COR-L47 (cell line): ENCODE measurements around the gene TOGARAM2.
"Not testable (repeated sequence)": the region's sequence is repeated elsewhere in the genome, so short reads cannot be mapped to it uniquely, and the experiment has no call there.

ENCODE experiments used
- DNase-seq: peaks from one replicate; lab custom pipeline; 2025; lab: John Stamatoyannopoulos, UW

Gene TOGARAM2

GRCh38 chr2:29074411-29074810 is 93.3 kb downstream of the TOGARAM2 start, which contains the start of gene PCARE:
Gene PCARE, minus strand, starts transcription at chr2:29074523. Its CDS starts 262 bp downstream, at chr2:29074261.
- DNase-seq: no peak

- no peak for DNase-seq
Observed at GRCh38 chr2:29075894-29076705, 95.0 kb downstream of the TOGARAM2 start.

GRCh38 chr2:29079887-29080286 is 98.8 kb downstream of the TOGARAM2 start:
- DNase-seq: no peak

DNA sequence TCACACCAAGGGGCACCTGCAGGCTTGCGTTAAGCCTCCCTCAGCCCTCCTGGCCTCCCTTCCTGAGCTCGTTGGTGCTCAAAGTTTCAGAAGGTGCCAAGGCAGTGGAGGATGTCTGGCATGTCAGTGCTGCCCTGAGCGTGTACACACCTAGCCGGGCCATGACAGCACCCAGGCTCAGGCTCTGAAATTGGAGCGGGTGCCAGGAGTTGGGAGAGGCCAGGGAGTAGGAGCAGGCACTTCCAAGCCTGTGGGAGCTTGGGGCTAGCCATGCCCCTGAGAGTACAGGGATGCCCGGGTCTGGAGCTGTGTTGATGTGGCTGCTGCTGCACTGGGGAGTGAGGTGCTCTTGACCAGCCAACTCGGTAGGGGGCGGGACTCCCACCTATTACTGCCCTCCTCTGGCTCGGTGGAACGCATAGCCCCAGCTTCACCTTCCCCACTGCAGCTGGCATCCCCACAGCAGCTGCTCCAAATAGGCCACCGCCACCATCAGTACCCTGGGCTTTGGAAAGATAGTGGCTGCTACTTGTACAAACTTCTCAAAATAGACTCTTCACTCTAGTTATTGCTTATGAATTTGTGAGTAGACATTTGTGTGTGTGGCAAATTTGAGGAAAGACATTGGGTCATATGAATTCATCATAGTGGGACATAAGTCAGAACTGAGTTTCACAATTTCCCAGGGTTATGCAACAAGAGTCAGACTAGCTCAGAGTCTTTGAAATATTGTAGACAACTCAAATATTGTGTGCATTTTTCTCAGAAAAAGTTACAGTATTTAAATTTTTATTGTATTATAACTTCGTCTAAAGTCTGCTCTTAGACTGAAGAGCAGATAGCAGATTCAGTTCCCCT is 100.0 kb downstream of the TOGARAM2 start:
- DNase-seq: no peak

GRCh38 chr2:29082804-29083495 is 101.9 kb downstream of the TOGARAM2 start:
- DNase-seq: no peak

DNA sequence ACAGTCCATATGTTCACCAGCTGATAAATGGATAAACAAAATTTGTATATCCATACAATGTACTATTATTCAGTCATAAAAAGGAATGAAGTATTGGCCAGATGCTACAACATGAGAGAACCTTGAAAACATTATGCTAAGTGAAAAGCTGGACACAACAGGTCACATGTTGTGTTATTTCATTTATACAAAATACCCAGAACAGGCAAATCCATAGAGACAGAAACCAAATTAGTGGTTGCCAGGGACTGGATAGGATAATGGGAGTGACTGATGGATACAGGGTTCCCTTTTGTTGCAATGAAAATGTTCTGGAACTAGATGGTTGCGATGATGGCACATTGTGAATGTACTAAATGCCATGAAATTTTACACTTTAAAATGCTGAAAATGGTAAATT is 103.5 kb downstream of the TOGARAM2 start:
- DNase-seq: no peak

DNA sequence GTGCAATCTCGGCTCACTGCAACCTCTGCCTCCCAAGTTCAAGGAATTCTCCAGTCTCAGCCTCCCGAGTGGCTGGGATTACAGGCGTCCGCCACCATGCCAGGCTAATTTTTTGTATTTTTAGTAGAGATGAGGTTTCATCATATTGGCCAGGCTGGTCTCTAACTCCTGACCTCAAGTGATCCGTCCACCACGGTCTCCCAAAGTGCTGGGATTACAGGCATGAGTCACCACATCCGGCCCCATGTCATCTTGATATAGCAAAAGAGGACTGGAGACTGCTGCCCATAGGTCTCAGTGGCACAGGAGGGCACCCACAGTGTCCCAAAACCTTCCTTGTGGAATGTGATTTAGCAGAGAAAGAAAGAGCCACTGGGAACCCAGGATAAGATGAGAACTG is 109.2 kb downstream of the TOGARAM2 start:
- not testable (repeated sequence) for DNase-seq

- DNase-seq: no peak
Observed at GRCh38 chr2:29096969-29097368, 115.9 kb downstream of the TOGARAM2 start.

- no peak for DNase-seq
Observed at GRCh38 chr2:29097569-29097968, 116.5 kb downstream of the TOGARAM2 start.

- no peak for DNase-seq
Observed at GRCh38 chr2:29100564-29100963, 119.5 kb downstream of the TOGARAM2 start.
